GM19035 (cell line): ENCODE data around the gene CYBB.
A peak's percentile ranks its signal among the peaks of the same experiment; 100 is the strongest.

Source experiments
- ATAC-seq: cut with Tn5 transposase; IDR thresholded peaks from one replicate; pipeline ENCODE4 v1.9.1; 2021; ENCODE audit not compliant: unreplicated experiment

The CYBB gene

DNA sequence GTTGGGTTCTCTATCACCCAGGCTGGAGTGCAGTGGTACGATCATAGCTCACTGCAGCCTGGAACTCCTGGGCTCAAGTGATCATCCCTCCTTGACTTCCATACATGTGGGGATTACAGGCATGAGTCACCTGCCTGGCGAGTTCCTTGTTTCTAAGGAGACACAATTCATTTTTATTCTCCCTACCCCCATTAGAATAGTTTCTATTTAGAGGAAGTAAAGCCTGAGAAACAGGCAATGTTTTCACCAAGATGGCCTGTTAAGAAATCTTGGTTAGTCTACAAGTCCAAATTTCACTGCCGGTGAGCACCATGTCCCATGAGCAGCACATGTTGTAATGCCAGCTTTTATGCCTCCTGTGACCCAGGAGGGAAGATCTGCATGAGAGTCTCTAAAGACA lies 5.7 kb downstream of the CYBB start:
- ATAC-seq = no peak

GRCh38 chrX:37786624-37787422 lies 7.0 kb downstream of the CYBB start:
- peak; percentile 72 for ATAC-seq

- peak; percentile 73 for ATAC-seq
Observed at GRCh38 chrX:37787423-37787869, 7.6 kb downstream of the CYBB start.

- no peak for ATAC-seq
Observed at GRCh38 chrX:37796310-37796709, 16.5 kb downstream of the CYBB start.

DNA sequence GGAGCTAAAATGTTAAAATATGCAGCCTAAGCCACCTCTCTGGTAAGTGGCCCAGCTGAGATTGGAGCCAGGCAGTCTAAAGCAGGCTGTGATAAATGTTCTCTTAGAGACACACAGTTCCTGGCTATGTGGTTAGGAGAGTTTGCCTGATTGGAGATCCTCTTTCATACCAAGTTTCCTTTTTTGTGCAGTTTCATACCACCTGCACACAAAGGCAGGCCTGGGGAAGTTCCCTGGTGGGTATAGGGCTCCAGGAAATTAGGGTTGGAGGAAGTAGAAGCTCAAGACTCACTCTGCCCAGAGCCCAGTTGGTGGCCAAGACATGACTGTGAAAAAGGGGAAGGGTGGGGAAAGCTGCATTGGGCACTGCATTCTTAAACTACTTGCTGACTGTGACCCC lies 16.9 kb downstream of the CYBB start:
- ATAC-seq = peak; percentile 59

DNA sequence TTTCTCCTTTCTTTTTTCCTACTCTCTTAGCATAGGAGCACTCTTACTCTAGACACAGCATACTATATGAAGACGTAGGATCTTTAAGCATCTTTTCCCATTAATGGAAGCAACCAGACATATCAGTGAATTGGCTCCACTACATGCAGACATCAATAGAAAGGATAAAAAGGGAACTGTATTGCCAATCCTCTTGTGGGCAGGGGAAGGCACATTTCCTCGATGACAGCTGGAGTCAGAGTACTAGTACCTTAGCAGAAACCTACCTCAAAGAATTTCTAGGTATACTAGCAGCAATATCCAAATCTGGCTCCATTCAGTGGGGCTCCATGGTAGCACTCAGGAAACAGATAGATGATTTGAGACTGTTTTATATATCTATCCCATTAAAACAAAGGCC lies 20.1 kb downstream of the CYBB start:
- no peak for ATAC-seq

DNA sequence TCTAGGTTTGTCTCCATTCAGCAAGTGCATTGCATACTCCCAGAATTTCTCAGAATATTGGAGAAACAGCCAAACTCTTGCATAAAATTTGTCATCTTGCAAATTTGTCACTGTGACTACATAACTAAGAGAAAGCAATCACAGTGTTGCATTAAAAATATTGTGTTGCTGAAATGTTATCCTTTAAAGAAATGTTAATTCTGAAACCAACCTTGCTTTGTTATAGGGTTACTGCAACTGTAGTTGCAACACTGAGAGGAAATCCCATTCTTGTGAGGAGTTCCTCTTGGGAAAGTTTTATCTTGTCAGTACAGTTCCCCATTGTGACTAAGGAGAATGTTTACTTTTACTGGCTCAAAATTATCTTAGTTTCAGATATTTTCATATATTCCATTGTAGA lies 20.9 kb downstream of the CYBB start:
- no peak for ATAC-seq

DNA sequence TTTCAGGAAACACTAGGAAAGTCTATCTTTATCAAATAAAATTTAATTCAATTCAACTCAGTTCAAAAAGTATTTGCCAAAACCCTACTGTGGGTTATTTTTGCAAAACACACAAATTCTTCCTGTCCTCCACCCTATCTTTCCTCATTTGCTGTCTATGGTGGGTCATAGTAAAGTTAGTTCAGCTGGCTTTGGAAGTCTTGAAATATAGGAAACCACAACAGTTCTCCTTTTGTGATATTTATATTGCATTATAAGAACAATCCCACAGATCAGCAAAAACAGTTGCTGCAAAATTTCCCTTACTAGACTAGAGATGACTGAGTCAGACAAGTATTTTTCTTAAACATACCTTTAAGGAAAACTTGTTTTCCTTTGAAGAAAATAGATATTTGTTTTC lies 22.2 kb downstream of the CYBB start:
- ATAC-seq = no peak

- ATAC-seq = no peak
Observed at GRCh38 chrX:37803057-37803456, 23.2 kb downstream of the CYBB start.

- no peak for ATAC-seq
Observed at GRCh38 chrX:37809970-37810369, 30.1 kb downstream of the CYBB start.

GRCh38 chrX:37812110-37812509 lies 32.3 kb downstream of the CYBB start:
- ATAC-seq = no peak

DNA sequence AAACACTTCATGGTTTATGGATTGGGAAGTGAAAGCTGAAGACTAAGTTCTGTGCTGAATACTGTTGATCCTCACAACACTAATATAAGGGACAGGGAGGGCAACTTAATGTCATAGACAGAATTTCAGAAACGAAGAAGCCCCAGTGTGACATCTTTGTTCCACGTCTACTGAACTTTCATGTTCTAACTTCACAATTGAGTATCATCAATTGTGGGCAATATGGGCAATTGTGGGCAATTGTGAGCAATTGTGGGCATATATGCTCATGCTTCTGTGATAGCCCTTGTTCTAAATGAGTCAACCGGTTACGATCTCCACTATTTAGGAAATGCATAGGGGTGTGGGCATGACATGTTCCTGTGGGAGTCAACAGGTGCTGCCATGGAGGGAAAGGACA lies 33.7 kb downstream of the CYBB start:
- ATAC-seq = no peak

- ATAC-seq = no peak
Observed at GRCh38 chrX:37815366-37815765, 35.5 kb downstream of the CYBB start.

- ATAC-seq = no peak
Observed at GRCh38 chrX:37816766-37817165, 36.9 kb downstream of the CYBB start.

DNA sequence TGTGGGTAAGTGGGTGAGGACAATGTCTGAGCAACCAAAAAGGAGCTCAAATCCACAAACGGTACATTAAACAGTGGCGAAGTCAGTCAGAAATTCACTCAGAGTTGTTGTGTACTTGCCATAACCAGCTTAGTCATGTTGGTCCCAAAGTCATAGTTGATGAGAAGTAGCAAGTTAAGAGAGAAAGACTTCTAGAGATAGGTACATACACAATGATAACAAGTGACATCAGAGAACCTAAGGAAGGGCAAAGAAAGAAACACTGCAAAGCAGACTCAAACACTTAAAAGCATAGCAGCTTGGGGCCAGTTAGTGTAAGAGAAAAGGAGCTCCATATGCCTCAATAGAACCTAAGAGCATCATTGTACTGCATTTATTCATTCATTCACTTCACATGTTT lies 37.3 kb downstream of the CYBB start:
- no peak for ATAC-seq

DNA sequence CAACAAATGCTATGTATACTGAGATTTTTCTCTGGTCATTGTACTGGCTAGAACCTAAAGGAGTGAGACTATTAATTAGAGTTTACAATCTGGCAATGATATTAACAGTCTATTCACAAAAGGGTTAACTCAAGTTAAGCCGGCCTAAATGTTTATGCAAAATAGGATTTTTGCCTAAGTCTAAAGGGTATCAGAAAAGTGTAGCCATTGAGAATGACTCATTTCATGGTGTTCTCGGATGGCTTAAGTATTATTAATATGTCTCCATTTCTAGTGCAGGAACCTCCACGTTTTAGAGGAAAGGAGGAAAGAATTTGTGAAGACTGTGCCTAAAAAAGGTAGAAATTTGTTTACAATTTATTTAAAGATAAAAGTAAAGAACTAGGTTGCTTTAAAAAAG lies 37.7 kb downstream of the CYBB start:
- peak; percentile 44 for ATAC-seq

DNA sequence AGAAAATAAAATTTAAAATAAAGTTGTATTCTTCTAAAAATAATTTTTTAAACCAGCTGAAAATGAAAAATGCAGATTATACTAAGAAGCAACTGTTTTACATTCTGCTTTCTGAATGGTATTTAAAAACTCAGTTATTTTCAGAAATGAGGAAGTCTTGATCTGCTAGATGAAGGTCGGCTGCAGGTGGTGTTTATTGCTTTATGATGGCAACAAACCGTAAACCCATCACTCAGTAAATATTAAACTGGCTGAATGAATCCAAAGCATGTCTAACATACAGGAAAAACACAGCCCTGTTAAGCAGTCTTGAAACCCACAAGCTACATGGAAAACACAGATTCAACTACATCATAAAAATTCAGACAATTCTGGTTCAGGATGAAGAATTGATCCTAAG lies 38.2 kb downstream of the CYBB start:
- ATAC-seq = peak; percentile 49

DNA sequence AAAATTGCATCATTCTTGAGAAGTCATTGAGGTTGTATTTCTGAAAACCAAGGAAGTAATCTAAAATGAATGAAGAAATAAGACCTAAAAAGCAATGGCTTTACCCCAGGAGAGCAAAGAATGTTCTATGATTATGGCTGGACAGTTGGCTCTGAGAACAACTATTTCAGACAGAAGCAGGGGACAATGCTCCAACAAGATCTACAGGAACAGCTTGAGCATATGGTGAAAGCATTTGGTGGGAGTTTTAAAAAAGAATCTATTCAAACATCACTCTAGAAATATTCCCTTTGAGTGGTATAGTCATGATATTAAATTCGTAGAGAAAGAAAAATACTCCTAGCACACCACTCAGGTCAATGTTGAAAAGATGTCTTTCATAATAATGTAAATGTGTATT lies 40.8 kb downstream of the CYBB start:
- no peak for ATAC-seq

DNA sequence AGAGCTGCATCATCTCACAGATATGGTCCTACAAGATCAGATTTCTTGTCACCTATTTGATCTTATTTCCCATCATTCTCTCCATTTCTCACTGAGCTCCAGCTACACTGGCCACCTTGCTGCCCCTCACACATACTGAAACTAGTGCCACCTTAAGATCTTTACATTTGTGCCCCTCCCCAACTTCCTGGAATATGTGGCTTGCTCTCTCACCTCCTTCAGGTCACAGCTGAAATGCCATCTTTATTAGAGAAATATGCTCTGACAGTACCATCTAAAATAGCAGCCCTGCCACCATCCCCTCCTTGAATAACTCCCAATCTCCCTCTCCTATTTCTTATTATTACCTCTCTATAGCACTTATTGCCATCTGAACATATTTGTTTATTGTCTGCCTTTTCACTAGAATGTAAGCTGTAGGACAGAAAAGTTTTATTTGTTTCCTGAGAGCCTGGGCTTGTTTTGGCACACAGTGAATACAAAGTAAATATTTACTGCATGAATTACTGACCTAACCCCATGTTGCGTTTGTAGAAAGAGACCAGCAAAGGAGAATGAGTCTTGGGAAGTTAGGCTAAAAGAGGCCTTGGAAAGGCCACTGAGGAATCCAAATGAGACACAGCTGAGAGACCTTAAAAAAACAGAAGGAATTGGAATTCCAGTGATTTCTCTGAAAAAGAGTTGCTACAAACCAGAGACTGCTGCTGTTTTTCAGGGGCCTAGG lies 44.8 kb downstream of the CYBB start:
- ATAC-seq = no peak

DNA sequence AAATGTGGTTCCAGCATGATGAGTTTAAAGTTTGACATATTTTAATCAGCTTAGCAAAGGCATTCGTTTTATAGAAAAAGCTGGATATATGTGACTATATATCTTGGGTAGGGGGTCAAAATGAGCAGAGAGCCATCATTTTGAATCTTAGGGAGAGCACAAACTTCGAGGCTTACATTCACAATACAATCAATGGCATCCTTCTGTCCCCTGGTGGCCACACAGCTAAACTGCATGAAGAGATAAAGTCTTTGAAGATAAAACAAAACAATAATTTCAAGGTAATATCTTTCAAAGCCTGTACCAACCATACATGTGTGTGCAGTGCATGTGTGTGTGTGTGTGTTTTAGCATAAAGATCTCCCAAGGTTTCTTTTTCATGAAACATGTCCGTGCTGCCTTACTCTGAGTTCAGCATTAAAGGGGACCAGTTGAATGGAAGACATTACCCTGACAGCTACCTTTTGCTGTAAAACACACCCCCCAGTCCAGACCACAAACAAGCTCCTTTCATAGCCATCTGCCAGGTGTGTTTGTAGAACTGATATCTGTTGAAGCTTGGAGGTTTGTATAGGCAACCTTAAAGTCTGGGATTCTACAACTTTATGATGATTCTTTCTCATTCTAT lies 45.5 kb downstream of the CYBB start:
- no peak for ATAC-seq

DNA sequence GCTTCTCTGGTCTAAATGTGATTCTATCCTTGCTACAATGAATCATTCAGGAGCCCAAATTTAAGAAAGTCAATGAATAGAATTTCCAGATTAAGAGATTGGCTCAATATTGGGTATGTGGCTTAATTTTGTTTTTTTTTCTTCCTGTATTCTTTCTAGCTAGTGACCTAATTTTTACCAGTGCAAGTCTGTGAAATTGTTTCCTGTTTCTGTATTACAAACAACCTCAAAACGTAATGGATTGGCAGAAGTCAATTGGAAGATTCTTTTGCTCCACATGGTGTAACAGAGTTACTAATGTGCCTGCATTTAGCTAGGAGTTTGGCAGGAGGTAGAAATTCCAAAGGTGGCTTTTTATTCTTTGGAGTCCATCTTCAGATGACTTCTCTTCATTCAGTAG lies 49.9 kb downstream of the CYBB start:
- ATAC-seq = no peak

DNA sequence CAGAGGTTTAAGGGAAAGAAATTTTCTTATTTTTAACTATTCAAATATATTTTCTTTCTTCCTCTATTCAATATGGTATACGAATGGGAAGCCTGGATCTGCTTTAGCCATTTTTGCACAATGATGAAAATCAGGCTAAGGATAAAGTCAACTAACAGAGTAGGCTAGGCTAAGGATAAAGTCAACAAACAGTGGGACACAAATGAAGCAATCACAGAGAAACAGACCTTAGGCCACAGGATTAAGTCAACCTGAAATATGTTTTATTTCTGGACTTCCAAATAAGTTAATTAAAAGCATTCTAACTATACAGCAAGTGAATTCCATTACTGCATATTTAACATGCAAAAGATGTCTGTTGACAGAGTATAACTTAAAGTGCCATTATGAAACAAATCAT lies 50.5 kb downstream of the CYBB start:
- ATAC-seq = no peak
